Measurements from ENCODE around the gene CDC42EP3.

CDC42EP3 gene

GRCh38 chr2:37648331-37649011 is 23.0 kb downstream of the CDC42EP3 start:
- Histone ChIP-seq H3K27me3 (ENCODE audit: control insufficient read depth in 1 of 2, insufficient read depth in 2 of 2, low read length in 2 of 2) (no peaks in the 10 kb centered on the region), H3K27ac (ENCODE audit: low read depth, low read length) (peak overlapping the region; percentile 46), H3K4me3 (ENCODE audit: low read depth in 1 of 2, low read length in 2 of 2) (peak overlapping the region in 1 of 2 donors; percentile 41), H3K36me3 (ENCODE audit: control insufficient read depth in 1 of 2, insufficient read depth in 2 of 2, low read length in 2 of 2) (peaks cover 0 to 5% of the 10 kb centered on the region in 2 donors), H3K4me1 (ENCODE audit: control insufficient read depth in 1 of 2, insufficient read depth in 2 of 2, low read length in 2 of 2) (peaks cover 14 to 15% of the 10 kb centered on the region in 2 donors), H3K9ac (ENCODE audit: low read depth in 1 of 2, low read length in 2 of 2) (no peak overlapping the region), H3K9me3 (ENCODE audit: control insufficient read depth in 1 of 2, low read length in 2 of 2) (no peaks in the 10 kb centered on the region)

GRCh38 chr2:37647971-37648330 is 23.5 kb downstream of the CDC42EP3 start:
- Histone ChIP-seq H3K27ac (ENCODE audit: low read depth, low read length) (no peak overlapping the region), H3K27me3 (ENCODE audit: control insufficient read depth in 1 of 2, insufficient read depth in 2 of 2, low read length in 2 of 2) (no peaks in the 10 kb centered on the region), H3K36me3 (ENCODE audit: control insufficient read depth in 1 of 2, insufficient read depth in 2 of 2, low read length in 2 of 2) (peaks cover 0 to 5% of the 10 kb centered on the region in 2 donors), H3K9me3 (ENCODE audit: control insufficient read depth in 1 of 2, low read length in 2 of 2) (no peaks in the 10 kb centered on the region), H3K4me1 (ENCODE audit: control insufficient read depth in 1 of 2, insufficient read depth in 2 of 2, low read length in 2 of 2) (peaks cover 12 to 15% of the 10 kb centered on the region in 2 donors), H3K9ac (ENCODE audit: low read depth in 1 of 2, low read length in 2 of 2) (no peak overlapping the region), H3K4me3 (ENCODE audit: low read depth in 1 of 2, low read length in 2 of 2) (no peak overlapping the region)

- Histone ChIP-seq H3K27ac (ENCODE audit: low read depth, low read length) (no peak overlapping the region), H3K4me1 (ENCODE audit: control insufficient read depth in 1 of 2, insufficient read depth in 2 of 2, low read length in 2 of 2) (peaks cover 10% of the 10 kb centered on the region in 2 donors), H3K9ac (ENCODE audit: low read depth in 1 of 2, low read length in 2 of 2) (no peak overlapping the region), H3K27me3 (ENCODE audit: control insufficient read depth in 1 of 2, insufficient read depth in 2 of 2, low read length in 2 of 2) (no peaks in the 10 kb centered on the region), H3K9me3 (ENCODE audit: control insufficient read depth in 1 of 2, low read length in 2 of 2) (no peaks in the 10 kb centered on the region), H3K4me3 (ENCODE audit: low read depth in 1 of 2, low read length in 2 of 2) (no peak overlapping the region), H3K36me3 (ENCODE audit: control insufficient read depth in 1 of 2, insufficient read depth in 2 of 2, low read length in 2 of 2) (peaks cover 0 to 5% of the 10 kb centered on the region in 2 donors)
These were observed 25.6 kb downstream of the CDC42EP3 start for GRCh38 chr2:37645836-37646235.

- H3K9me3 ChIP-seq (ENCODE audit: control insufficient read depth in 1 of 2, low read length in 2 of 2), result no peaks in the 10 kb centered on the region
- H3K27ac ChIP-seq (ENCODE audit: low read depth, low read length), result no peak overlapping the region
- H3K27me3 ChIP-seq (ENCODE audit: control insufficient read depth in 1 of 2, insufficient read depth in 2 of 2, low read length in 2 of 2), result no peaks in the 10 kb centered on the region
- H3K4me3 ChIP-seq (ENCODE audit: low read depth in 1 of 2, low read length in 2 of 2), result no peak overlapping the region
- peaks cover 10% of the 10 kb centered on the region in 2 donors for H3K4me1 ChIP-seq (ENCODE audit: control insufficient read depth in 1 of 2, insufficient read depth in 2 of 2, low read length in 2 of 2)
- H3K9ac ChIP-seq (ENCODE audit: low read depth in 1 of 2, low read length in 2 of 2), result no peak overlapping the region
- H3K36me3 ChIP-seq (ENCODE audit: control insufficient read depth in 1 of 2, insufficient read depth in 2 of 2, low read length in 2 of 2), result peaks cover 0 to 5% of the 10 kb centered on the region in 2 donors
These were observed 26.1 kb downstream of the CDC42EP3 start for GRCh38 chr2:37645362-37645761.

- H3K9ac ChIP-seq (ENCODE audit: low read depth in 1 of 2, low read length in 2 of 2), result no peak overlapping the region
- H3K27ac ChIP-seq (ENCODE audit: low read depth, low read length), result no peak overlapping the region
- H3K36me3 ChIP-seq (ENCODE audit: control insufficient read depth in 1 of 2, insufficient read depth in 2 of 2, low read length in 2 of 2), result peaks cover 0 to 5% of the 10 kb centered on the region in 2 donors
- no peak overlapping the region for H3K4me3 ChIP-seq (ENCODE audit: low read depth in 1 of 2, low read length in 2 of 2)
- no peaks in the 10 kb centered on the region for H3K27me3 ChIP-seq (ENCODE audit: control insufficient read depth in 1 of 2, insufficient read depth in 2 of 2, low read length in 2 of 2)
- peaks cover 10% of the 10 kb centered on the region in 2 donors for H3K4me1 ChIP-seq (ENCODE audit: control insufficient read depth in 1 of 2, insufficient read depth in 2 of 2, low read length in 2 of 2)
- H3K9me3 ChIP-seq (ENCODE audit: control insufficient read depth in 1 of 2, low read length in 2 of 2), result no peaks in the 10 kb centered on the region
These were observed 27.3 kb downstream of the CDC42EP3 start for GRCh38 chr2:37644191-37644590.

GRCh38 chr2:37643730-37644078 is 27.7 kb downstream of the CDC42EP3 start:
- no peak overlapping the region for H3K9ac ChIP-seq (ENCODE audit: low read depth in 1 of 2, low read length in 2 of 2)
- no peak overlapping the region for H3K27ac ChIP-seq (ENCODE audit: low read depth, low read length)
- no peak overlapping the region for H3K4me3 ChIP-seq (ENCODE audit: low read depth in 1 of 2, low read length in 2 of 2)
- peaks cover 8 to 10% of the 10 kb centered on the region in 2 donors for H3K4me1 ChIP-seq (ENCODE audit: control insufficient read depth in 1 of 2, insufficient read depth in 2 of 2, low read length in 2 of 2)
- no peaks in the 10 kb centered on the region for H3K9me3 ChIP-seq (ENCODE audit: control insufficient read depth in 1 of 2, low read length in 2 of 2)
- H3K27me3 ChIP-seq (ENCODE audit: control insufficient read depth in 1 of 2, insufficient read depth in 2 of 2, low read length in 2 of 2), result no peaks in the 10 kb centered on the region
- H3K36me3 ChIP-seq (ENCODE audit: control insufficient read depth in 1 of 2, insufficient read depth in 2 of 2, low read length in 2 of 2), result peaks cover 0 to 5% of the 10 kb centered on the region in 2 donors

GRCh38 chr2:37642907-37643729 is 28.3 kb downstream of the CDC42EP3 start:
- Histone ChIP-seq H3K9me3 (ENCODE audit: control insufficient read depth in 1 of 2, low read length in 2 of 2) (no peaks in the 10 kb centered on the region), H3K4me1 (ENCODE audit: control insufficient read depth in 1 of 2, insufficient read depth in 2 of 2, low read length in 2 of 2) (peaks cover 2 to 4% of the 10 kb centered on the region in 2 donors), H3K27me3 (ENCODE audit: control insufficient read depth in 1 of 2, insufficient read depth in 2 of 2, low read length in 2 of 2) (no peaks in the 10 kb centered on the region), H3K4me3 (ENCODE audit: low read depth in 1 of 2, low read length in 2 of 2) (no peak overlapping the region), H3K9ac (ENCODE audit: low read depth in 1 of 2, low read length in 2 of 2) (no peak overlapping the region), H3K27ac (ENCODE audit: low read depth, low read length) (no peak overlapping the region), H3K36me3 (ENCODE audit: control insufficient read depth in 1 of 2, insufficient read depth in 2 of 2, low read length in 2 of 2) (peaks cover 0 to 5% of the 10 kb centered on the region in 2 donors)

GRCh38 chr2:37641582-37642171 is 29.8 kb downstream of the CDC42EP3 start:
- Histone ChIP-seq H3K9ac (ENCODE audit: low read depth in 1 of 2, low read length in 2 of 2) (no peak overlapping the region), H3K9me3 (ENCODE audit: control insufficient read depth in 1 of 2, low read length in 2 of 2) (no peaks in the 10 kb centered on the region), H3K27me3 (ENCODE audit: control insufficient read depth in 1 of 2, insufficient read depth in 2 of 2, low read length in 2 of 2) (no peaks in the 10 kb centered on the region), H3K36me3 (ENCODE audit: control insufficient read depth in 1 of 2, insufficient read depth in 2 of 2, low read length in 2 of 2) (peaks cover 0 to 5% of the 10 kb centered on the region in 2 donors), H3K4me3 (ENCODE audit: low read depth in 1 of 2, low read length in 2 of 2) (no peak overlapping the region), H3K4me1 (ENCODE audit: control insufficient read depth in 1 of 2, insufficient read depth in 2 of 2, low read length in 2 of 2) (peaks cover 0 to 1% of the 10 kb centered on the region in 2 donors), H3K27ac (ENCODE audit: low read depth, low read length) (no peak overlapping the region)

GRCh38 chr2:37639631-37640030 is 31.8 kb downstream of the CDC42EP3 start:
- Histone ChIP-seq H3K9ac (ENCODE audit: low read depth in 1 of 2, low read length in 2 of 2) (no peak overlapping the region), H3K36me3 (ENCODE audit: control insufficient read depth in 1 of 2, insufficient read depth in 2 of 2, low read length in 2 of 2) (no peaks in the 10 kb centered on the region), H3K4me3 (ENCODE audit: low read depth in 1 of 2, low read length in 2 of 2) (no peak overlapping the region), H3K9me3 (ENCODE audit: control insufficient read depth in 1 of 2, low read length in 2 of 2) (no peaks in the 10 kb centered on the region), H3K27me3 (ENCODE audit: control insufficient read depth in 1 of 2, insufficient read depth in 2 of 2, low read length in 2 of 2) (no peaks in the 10 kb centered on the region), H3K4me1 (ENCODE audit: control insufficient read depth in 1 of 2, insufficient read depth in 2 of 2, low read length in 2 of 2) (peaks cover 11 to 12% of the 10 kb centered on the region in 2 donors), H3K27ac (ENCODE audit: low read depth, low read length) (no peak overlapping the region)

- H3K27ac ChIP-seq (ENCODE audit: low read depth, low read length), result no peak overlapping the region
- H3K36me3 ChIP-seq (ENCODE audit: control insufficient read depth in 1 of 2, insufficient read depth in 2 of 2, low read length in 2 of 2), result no peaks in the 10 kb centered on the region
- H3K9ac ChIP-seq (ENCODE audit: low read depth in 1 of 2, low read length in 2 of 2), result no peak overlapping the region
- no peaks in the 10 kb centered on the region for H3K9me3 ChIP-seq (ENCODE audit: control insufficient read depth in 1 of 2, low read length in 2 of 2)
- no peak overlapping the region for H3K4me3 ChIP-seq (ENCODE audit: low read depth in 1 of 2, low read length in 2 of 2)
- peaks cover 11 to 12% of the 10 kb centered on the region in 2 donors for H3K4me1 ChIP-seq (ENCODE audit: control insufficient read depth in 1 of 2, insufficient read depth in 2 of 2, low read length in 2 of 2)
- H3K27me3 ChIP-seq (ENCODE audit: control insufficient read depth in 1 of 2, insufficient read depth in 2 of 2, low read length in 2 of 2), result no peaks in the 10 kb centered on the region
These were observed 32.5 kb downstream of the CDC42EP3 start for GRCh38 chr2:37638973-37639372.

Measured in duodenal mucosa (tissue), 2 donors.